HuH-7 (cell line): ENCODE data around the gene MYLK2.
"Not testable (repeated sequence)": the region's sequence is repeated elsewhere in the genome, so short reads cannot be mapped to it uniquely, and the experiment has no call there.

Experiments
- DNase-seq: peaks from one replicate; pipeline ENCODE4 v3.0.0; 2011; ENCODE audit warnings: low spot score

The MYLK2 gene

GRCh38 chr20:31819083-31819784 is at the start of gene MYLK2:
Gene MYLK2, plus strand, starts transcription at chr20:31819356. Its CDS starts 225 bp downstream, at chr20:31819581.
- DNase-seq: peak; percentile 2

- DNase-seq: no peak
These were observed 49.5 kb upstream of the MYLK2 start for GRCh38 chr20:31769681-31770080.

GRCh38 chr20:31770243-31770642 is 48.9 kb upstream of the MYLK2 start:
- no peak for DNase-seq

GRCh38 chr20:31774408-31774807 is 44.7 kb upstream of the MYLK2 start:
- no peak for DNase-seq

- no peak for DNase-seq
These were observed 38.3 kb upstream of the MYLK2 start for GRCh38 chr20:31780839-31781238.

- no peak for DNase-seq
These were observed 37.2 kb upstream of the MYLK2 start for GRCh38 chr20:31781945-31782344.

- no peak for DNase-seq
These were observed 34.7 kb upstream of the MYLK2 start for GRCh38 chr20:31784354-31785044.

- DNase-seq: no peak
These were observed 34.1 kb upstream of the MYLK2 start for GRCh38 chr20:31785089-31785488.

- no peak for DNase-seq
These were observed 30.6 kb upstream of the MYLK2 start for GRCh38 chr20:31788578-31788977.

- no peak for DNase-seq
These were observed 28.8 kb upstream of the MYLK2 start for GRCh38 chr20:31790401-31790800.

- DNase-seq: no peak
These were observed 21.8 kb upstream of the MYLK2 start for GRCh38 chr20:31797364-31797763.

GRCh38 chr20:31801508-31801907 is 17.6 kb upstream of the MYLK2 start:
- no peak for DNase-seq

GRCh38 chr20:31803552-31804291 is 15.4 kb upstream of the MYLK2 start:
- no peak for DNase-seq

GRCh38 chr20:31806564-31807355 is 12.4 kb upstream of the MYLK2 start:
- no peak for DNase-seq

GRCh38 chr20:31808481-31808880 is 10.7 kb upstream of the MYLK2 start:
- DNase-seq: no peak

- no peak for DNase-seq
These were observed 9.5 kb upstream of the MYLK2 start for GRCh38 chr20:31809661-31810060.

GRCh38 chr20:31811198-31811597 is 8.0 kb upstream of the MYLK2 start:
- no peak for DNase-seq

- no peak for DNase-seq
These were observed 7.1 kb upstream of the MYLK2 start for GRCh38 chr20:31811796-31812728.

GRCh38 chr20:31813611-31814010 is 5.5 kb upstream of the MYLK2 start:
- no peak for DNase-seq

- DNase-seq: not testable (repeated sequence)
These were observed 5.0 kb upstream of the MYLK2 start for GRCh38 chr20:31814142-31814541.
